Stimulated activated CD8-positive, alpha-beta memory T cell treated with anti-CD3 and anti-CD28 coated beads, Interleukin-2, amount 100 ng/mL, for 1 hour (primary cell): ENCODE measurements around the gene FAM20A.
"Not testable (repeated sequence)": the region's sequence is repeated elsewhere in the genome, so short reads cannot be mapped to it uniquely, and the experiment has no call there.

Experiments used
- DNase-seq, 2 donors: peaks; one replicate each; pipeline ENCODE4 v3.0.0-alpha.2; 2020; ENCODE audit warnings: low read depth in 2 of 2

The FAM20A gene

DNA sequence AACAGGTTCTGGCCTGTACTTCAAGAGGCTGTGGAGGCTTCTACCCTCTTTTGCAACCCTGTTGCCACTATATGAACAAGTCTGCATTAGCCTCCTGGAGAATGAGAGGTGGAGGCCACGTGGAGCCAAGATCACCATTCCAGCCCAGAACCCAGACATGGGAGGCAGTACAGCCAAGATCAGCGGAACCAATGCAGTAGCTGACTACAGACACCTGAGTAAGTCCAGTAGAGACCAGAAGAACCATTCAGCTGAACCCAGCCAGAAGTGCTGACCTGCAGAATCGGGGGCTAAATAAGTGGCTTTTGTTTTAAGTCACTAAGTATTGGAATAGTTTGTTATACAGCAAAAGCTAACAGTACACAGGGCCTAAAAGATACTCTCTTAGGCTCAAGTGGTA, 12.1 kb downstream of the FAM20A start:
- no peak for DNase-seq

- DNase-seq, result no peak
Observed at GRCh38 chr17:68588362-68588761, 12.8 kb downstream of the FAM20A start.

GRCh38 chr17:68587847-68588246, 13.3 kb downstream of the FAM20A start:
- no peak for DNase-seq

GRCh38 chr17:68587026-68587425, 14.1 kb downstream of the FAM20A start:
- DNase-seq, result no peak

GRCh38 chr17:68585643-68586042, 15.5 kb downstream of the FAM20A start:
- no peak for DNase-seq

- DNase-seq, result no peak
Observed at GRCh38 chr17:68584581-68585303, 16.4 kb downstream of the FAM20A start.

DNA sequence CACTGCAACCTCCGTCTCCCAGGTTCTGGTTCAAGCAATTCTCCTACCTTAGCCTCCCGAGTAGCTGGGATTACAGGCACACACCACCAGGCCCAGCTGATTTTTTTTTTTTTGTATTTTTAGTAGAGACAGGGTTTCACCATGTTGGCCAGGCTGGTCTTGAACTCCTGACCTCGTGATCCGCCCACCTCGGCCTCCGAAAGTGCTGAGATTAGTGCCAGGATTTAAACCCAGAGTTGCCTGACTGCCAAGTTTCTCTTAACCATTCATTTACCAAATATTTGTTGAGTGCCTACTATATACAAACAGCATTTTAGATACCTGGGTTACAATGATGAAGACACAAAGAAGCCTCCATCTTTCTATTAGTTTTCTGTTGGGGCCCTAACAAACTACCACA, 18.3 kb downstream of the FAM20A start:
- not testable (repeated sequence) for DNase-seq

DNA sequence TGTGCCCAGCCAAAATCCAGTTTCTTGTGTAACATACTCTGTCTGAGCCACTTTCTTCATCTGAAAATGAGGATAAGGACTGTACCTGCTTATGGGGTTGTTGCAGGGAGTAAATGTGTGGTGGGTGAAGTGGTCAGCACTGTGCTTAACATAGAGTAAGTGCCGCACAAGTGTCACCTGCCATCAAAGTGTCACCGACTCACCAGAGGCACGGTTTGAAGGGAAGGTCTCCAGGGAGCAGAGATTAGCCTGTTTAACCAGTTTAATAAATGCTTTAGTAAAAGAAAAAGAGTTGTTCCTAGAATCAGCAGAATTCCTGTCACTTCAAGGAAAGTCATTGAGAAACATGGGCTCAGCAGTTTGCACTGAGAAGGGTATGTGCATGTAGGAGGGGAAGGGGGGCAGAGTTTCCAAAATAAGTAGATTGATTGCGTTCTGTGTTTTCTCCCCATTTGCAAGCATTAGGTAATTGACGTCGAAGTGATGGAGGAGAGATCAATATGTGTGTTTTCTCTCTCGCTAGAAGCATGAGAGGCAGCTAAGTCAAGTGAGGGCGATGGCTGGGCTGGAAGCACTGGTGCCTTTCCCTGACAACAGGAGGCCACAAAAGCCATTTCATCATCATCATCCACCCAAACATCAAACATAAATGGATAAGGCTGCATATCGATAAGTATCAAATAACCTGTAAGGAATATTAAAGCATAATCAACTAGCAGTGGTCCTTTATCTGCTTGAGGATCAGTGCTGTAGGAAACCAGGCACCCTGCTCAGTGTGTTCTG, 19.1 kb downstream of the FAM20A start:
- DNase-seq, result no peak

DNA sequence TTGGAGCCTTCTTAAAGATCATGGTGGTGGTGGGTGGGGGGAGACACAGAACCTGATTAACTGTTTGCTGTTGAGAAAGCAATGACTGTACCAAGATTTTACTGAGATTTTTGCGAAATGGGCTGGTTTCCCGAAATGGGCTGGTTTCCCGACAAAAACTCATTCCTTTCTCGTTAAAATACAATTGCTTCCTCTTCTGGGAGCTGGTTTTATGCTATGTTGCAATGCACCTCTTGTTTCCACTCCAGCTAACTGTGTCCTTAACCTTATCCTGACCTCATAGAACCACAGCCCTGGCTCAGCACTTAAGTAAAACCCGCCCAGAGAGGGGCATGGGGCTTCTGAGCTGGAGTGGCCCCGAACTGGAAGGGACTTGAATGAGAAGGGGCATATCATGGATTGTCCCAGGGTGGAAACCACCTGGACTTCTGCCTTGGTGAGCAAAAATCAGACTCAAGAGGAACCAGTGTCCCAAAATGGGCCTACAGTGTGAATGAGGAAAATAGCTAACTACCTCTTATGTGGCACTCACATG, 20.9 kb downstream of the FAM20A start:
- no peak for DNase-seq

DNA sequence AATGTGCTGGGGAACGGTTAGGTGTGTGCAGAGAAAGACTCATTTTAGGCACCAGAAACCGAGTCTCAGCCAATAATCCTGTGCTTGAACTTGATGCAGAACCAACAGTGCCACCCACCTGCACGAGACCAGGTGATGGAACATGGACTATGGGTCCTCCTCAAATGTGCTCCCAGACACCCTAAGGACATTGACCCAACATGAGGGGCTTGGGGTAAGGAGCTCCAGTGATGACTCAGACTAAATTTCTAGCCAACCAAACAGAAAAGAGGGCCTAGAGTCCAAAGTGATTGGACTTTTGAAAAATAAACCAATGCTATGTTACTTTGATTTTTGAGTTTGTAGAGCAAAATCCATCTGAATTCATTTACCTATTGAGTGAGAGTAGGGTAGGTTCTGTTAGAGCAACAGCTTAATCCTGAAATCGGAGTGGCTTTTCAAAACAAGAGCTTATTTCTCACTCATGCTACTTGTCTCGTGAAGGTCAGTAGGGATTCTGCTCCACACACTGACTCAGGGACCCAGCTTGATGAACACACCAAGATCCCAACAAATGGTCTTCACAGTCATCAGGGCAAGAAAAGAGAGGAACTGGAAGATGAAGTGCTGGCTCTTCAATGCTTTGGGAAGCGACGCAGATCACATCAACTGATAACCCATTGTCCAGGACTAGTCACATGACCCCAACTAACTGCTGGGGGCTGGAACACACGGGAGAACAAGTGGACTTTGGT, 21.8 kb downstream of the FAM20A start:
- DNase-seq, result no peak

- no peak for DNase-seq
Observed at GRCh38 chr17:68578236-68578635, 22.9 kb downstream of the FAM20A start.

DNA sequence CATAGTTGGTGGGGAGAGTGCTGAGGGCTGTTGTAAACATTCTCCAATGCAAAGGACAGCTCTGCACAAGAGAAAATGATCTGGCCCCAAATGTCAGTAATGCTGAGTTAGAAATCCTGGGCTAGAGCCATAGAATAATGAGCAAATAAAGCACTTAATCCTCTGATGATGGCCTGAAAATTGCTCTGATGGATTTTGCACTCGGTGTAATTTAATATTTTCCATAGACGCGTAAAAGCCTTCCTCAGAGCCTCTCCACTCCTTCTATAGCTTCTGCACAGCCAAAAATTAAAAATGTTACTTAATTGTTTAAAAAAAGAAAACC, 23.7 kb downstream of the FAM20A start:
- no peak for DNase-seq

DNA sequence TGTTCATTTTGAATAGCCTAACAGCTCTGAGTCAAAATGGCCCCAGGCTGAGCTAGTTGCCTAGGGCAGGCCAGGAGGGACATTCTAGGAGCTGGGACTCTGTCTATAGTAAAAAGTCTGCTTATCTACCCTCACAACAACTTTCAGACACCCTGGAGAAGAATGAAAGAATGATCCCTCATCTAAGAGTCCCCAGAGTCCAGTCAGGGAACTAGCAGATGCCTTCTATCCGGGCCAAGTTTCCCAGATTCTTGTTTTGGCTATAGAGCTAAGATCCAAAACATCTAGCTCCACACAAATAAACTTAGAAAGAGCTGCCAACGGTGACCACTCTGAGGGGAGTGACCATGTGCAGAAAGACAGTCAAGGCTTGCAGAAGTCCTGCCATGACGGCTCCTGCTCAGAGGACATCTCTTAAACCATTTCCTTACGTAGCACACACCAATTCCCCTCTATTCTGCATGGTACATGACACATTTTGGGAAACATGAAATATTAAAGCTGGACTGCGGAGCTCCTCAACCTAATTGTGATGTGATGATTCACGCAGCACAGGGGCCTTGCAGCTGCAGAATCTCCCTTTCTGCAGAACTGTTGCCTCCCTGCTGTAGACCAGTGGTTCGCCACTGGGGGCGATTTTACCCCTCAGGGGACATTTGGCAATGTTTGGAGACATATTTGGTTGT, 24.2 kb downstream of the FAM20A start:
- DNase-seq, result no peak

DNA sequence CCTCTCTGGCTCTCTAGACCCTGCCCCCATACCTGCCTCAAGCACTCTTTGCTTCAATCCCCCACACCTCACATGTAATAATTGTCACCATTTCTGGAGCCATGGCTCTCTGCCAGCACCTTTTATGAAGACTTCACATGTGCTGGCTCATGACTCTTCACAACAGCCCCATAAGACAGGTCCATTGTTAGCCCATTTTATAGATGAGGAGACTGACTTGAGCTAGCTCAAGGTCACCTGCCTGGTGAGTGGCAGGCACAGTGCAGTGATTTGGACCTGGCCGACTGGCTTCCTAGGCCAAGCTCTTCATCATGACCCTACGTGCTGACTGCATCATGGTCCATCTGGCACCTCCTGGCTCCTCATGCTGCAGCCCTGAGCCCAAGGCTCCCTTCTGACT, 25.0 kb downstream of the FAM20A start:
- no peak for DNase-seq

DNA sequence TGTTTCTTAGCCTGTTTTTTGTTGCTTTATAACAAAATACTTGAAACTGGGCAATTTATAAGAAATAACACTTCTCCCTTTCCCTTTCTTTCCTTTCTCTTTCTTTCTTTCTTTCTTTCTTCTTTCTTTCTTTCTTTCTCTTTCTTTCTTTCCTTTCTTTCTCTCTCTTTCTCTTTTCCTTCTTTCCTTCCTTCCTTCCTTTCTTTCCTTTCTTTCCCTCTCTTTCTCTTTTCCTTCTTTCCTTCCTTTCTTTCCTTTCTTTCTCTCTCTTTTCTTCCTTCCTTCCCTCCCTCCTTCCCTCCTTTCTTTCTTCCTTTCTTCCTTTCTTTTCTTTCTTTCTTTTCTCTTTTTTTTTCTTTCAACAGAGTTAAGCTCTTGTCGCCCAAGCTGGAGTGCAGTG, 27.8 kb downstream of the FAM20A start:
- DNase-seq, result no peak

- DNase-seq, result no peak
Observed at GRCh38 chr17:68572138-68572842, 28.9 kb downstream of the FAM20A start.

DNA sequence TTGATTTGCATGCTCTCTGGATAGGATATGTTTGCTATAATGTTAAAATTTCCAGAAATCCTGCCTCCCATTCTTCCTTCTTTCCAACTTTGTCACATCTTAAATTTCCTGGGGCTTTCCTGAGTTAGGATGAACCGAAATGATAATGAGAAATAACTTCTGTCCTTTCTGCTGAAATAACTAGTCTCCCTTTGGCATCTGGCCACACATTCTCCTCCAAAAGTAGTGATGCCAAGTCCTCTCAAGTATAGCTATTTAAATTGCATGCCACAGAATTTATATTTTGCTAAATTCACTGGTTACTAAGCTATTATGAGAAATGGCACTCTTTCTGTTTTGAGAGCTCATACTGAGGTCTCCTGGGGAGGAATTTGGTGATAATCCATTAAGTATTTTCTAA, 30.6 kb downstream of the FAM20A start:
- no peak for DNase-seq

- DNase-seq, result no peak
Observed at GRCh38 chr17:68569346-68569745, 31.8 kb downstream of the FAM20A start.

GRCh38 chr17:68568581-68568980, 32.6 kb downstream of the FAM20A start:
- no peak for DNase-seq

DNA sequence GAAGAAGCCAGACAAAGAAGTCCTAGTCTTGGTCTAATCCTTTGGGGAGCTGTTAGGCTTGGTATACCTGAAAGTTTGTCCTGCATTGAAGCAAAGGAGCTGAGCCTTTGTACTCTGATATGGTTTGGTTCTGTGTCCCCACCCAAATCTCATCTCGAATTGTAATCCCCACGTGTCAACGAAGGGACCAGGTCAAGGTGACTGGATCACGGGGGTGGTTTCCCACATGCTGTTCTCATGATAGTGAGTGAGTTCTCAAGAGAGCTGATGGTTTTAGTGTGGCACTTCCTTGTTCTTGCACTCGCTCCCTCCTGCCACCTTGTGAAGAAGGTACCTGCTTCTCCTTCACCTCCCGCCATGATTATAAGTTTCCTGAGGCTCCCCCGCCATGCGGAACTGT, 33.6 kb downstream of the FAM20A start:
- no peak for DNase-seq

GRCh38 chr17:68567035-68567434, 34.1 kb downstream of the FAM20A start:
- no peak for DNase-seq

- no peak for DNase-seq
Observed at GRCh38 chr17:68566442-68566738, 34.8 kb downstream of the FAM20A start.
